HG02981 (cell line): ENCODE data around the gene NDUFAF3.

Experiments used
- ATAC-seq: cut with Tn5 transposase; IDR thresholded peaks from one replicate; pipeline ENCODE4 v1.9.1; 2021; ENCODE audit warnings: mild to moderate bottlenecking, moderate library complexity; ENCODE audit not compliant: unreplicated experiment

Gene NDUFAF3

GRCh38 chr3:49021813-49022687 is at the start of gene NDUFAF3:
Gene NDUFAF3, plus strand, starts transcription at chr3:49022121. Its CDS starts 24 bp downstream, at chr3:49022145.
- peak; percentile 58 for ATAC-seq

GRCh38 chr3:48974076-48974864 is 47.7 kb upstream of the NDUFAF3 start:
- ATAC-seq = no peak

- no peak for ATAC-seq
Measured at GRCh38 chr3:48979451-48979850, 42.5 kb upstream of the NDUFAF3 start.

- ATAC-seq = no peak
Measured at GRCh38 chr3:48980295-48980694, 41.6 kb upstream of the NDUFAF3 start.

- ATAC-seq = no peak
Measured at GRCh38 chr3:48982016-48982415, 39.9 kb upstream of the NDUFAF3 start.

GRCh38 chr3:48982686-48983085 is 39.2 kb upstream of the NDUFAF3 start:
- no peak for ATAC-seq

GRCh38 chr3:48983096-48983495 is 38.8 kb upstream of the NDUFAF3 start:
- ATAC-seq = no peak

- ATAC-seq = no peak
Measured at GRCh38 chr3:48984663-48985062, 37.3 kb upstream of the NDUFAF3 start.

GRCh38 chr3:48985831-48986376 is 36.0 kb upstream of the NDUFAF3 start:
- ATAC-seq = no peak

- ATAC-seq = no peak
Measured at GRCh38 chr3:48989126-48989795, 32.7 kb upstream of the NDUFAF3 start.

- ATAC-seq = peak; percentile 52
Measured at GRCh38 chr3:48989796-48990635, 31.9 kb upstream of the NDUFAF3 start, which contains the start of gene P4HTM. Gene P4HTM, plus strand, starts transcription at chr3:48990241. Its CDS starts 16 bp downstream, at chr3:48990257.

GRCh38 chr3:48990636-48991469 is 31.1 kb upstream of the NDUFAF3 start:
- ATAC-seq = no peak

GRCh38 chr3:48991851-48992545 is 29.9 kb upstream of the NDUFAF3 start:
- no peak for ATAC-seq

- ATAC-seq = no peak
Measured at GRCh38 chr3:48993834-48994233, 28.1 kb upstream of the NDUFAF3 start.

- ATAC-seq = no peak
Measured at GRCh38 chr3:48996640-48997039, 25.3 kb upstream of the NDUFAF3 start.

GRCh38 chr3:48997102-48997635 is 24.8 kb upstream of the NDUFAF3 start:
- no peak for ATAC-seq

GRCh38 chr3:48997714-48998637 is 23.9 kb upstream of the NDUFAF3 start:
- no peak for ATAC-seq
